Pancreas (tissue), 10 donors: ENCODE data around the gene DHX9. TPM values are rescaled to one million over a fixed set of nuclear protein-coding genes. Genes with fewer than 3 reads are reported as not detected.

ENCODE experiments used
- ATAC-seq, 4 donors: fragments of 200-7000 bp; cut with Tn5 transposase; one replicate each; pipeline versions ENCODE4 v1.8.0 to v1.9.1; 2020; ENCODE audit warnings: mild to moderate bottlenecking in 4 of 4, moderate library complexity in 4 of 4
- DNase-seq, 6 donors: peaks; one replicate each; pipeline ENCODE4 v3.0.0-alpha.2; 2020
- FAIRE-seq: peaks from 2 replicates; lab custom pipeline; 2012; peaks lifted over from hg19 to GRCh38; lab: Jason Lieb, UNC
- H3K27ac ChIP-seq, 4 donors: fragments of 200-600 bp; sonication (generic); 1 replicate in 3 of 4; 2 replicates in 1 of 4; pipeline versions ENCODE4 v1.5.0 to v1.8.0; 2020
- H3K27me3 ChIP-seq, 4 donors: fragments of 200-600 bp; one replicate each; pipeline ENCODE4 v1.8.0; 2021
- H3K36me3 ChIP-seq, 3 donors: fragments of 200-600 bp; sonication (generic) in 1 of 3; one replicate each; pipeline versions ENCODE4 v1.5.0 to v1.8.0; 2020 to 2021
- H3K4me1 ChIP-seq, 3 donors: fragments of 200-600 bp; one replicate each; pipeline ENCODE4 v1.8.0; 2021
- H3K4me3 ChIP-seq, 4 donors: fragments of 200-600 bp; sonication (generic) in 2 of 4; one replicate each; pipeline versions ENCODE4 v1.5.0 to v1.8.0; 2020 to 2021
- H3K9me3 ChIP-seq, 4 donors: fragments of 200-600 bp; one replicate each; pipeline ENCODE4 v1.8.0; 2021
- CTCF ChIP-seq, 4 donors: fragments of 200-600 bp; sonication (generic) in 3 of 4; IDR thresholded peaks; one replicate each; pipeline versions ENCODE4 v1.5.0 to v1.8.0; 2021; ENCODE audit warnings: antibody characterized with exemption in 4 of 4
- WGBS, 2 donors: extraction: QIAGEN DNeasy Blood & Tissue Kit; methylation state at CpG; one replicate each; pipeline ENCODE4 v1.1.7; 2013; 5-methylcytosine and 5-hydroxymethylcytosine counted together
- intact Hi-C, 3 donors: fragments of 100-400 bp; cut with DNase I; formaldehyde crosslinking; loops; one replicate each; pipeline versions ENCODE4 v1.11.1 to v1.14.2; 2022
- polyA plus RNA-seq, 2 donors: library from polyadenylated mRNA; stranded (reverse); fragments of 200-250 nt; gene quantifications; one replicate each; pipeline ENCODE4 v1.2.3, GENCODE V29; 2013
- total RNA-seq, 6 donors: library from RNA; stranded (reverse); fragmentation: NEBNext Ultra II Directional in 4 of 6; extraction: Animal tissue kit (Norgen Biotek cat#: 25700) in 4 of 6; gene quantifications; one replicate each; pipeline versions ENCODE4 v1.2.1 to v1.2.4, GENCODE V29; 2021 to 2023
- donor health status: healthy with polysubstance abuse.
- donor health status: DM: no; HTN: no; CAD: no; lungs with moderate emphysema.
- donor health status: DM: no; HTN: no; CAD: no.
- donor health status: control.
- donor health status: control.
- donor health status: Bipolar disorder and iron deficiency.
- donor health status: DM: yes; HTN: yes; CAD: no.
- donor health status: DM: no; HTN: no; CAD: no.
- donor health status: DM: no; HTN: no; CAD: no.
- donor health status: DM: yes; HTN: yes; CAD: no.

The DHX9 gene
- total and polyA plus RNA-seq, 8 donors = 28.5 to 71.7 (median 58.9) TPM

- Histone ChIP-seq H3K4me3 (no peak overlapping the region), H3K36me3 (peaks cover 0 to 75% (median 29%) of the 10 kb centered on the region in 3 donors), H3K27ac (no peak overlapping the region), H3K9me3 (no peaks in the 10 kb centered on the region), H3K4me1 (no peaks in the 10 kb centered on the region), H3K27me3 (no peaks in the 10 kb centered on the region)
- no peak for ATAC-seq
- DNase-seq = no peak
- TF ChIP-seq CTCF (IDR thresholded peaks at IDR 0.05) = no peak
- intact Hi-C loops = no loop called here
- 85 to 96% methylated on average over 1 of the region's 1 CpG for WGBS, 2 donors
- no peak for FAIRE-seq
Observed at GRCh38 chr1:182851825-182852224, 12.7 kb downstream of the DHX9 start.

DNA sequence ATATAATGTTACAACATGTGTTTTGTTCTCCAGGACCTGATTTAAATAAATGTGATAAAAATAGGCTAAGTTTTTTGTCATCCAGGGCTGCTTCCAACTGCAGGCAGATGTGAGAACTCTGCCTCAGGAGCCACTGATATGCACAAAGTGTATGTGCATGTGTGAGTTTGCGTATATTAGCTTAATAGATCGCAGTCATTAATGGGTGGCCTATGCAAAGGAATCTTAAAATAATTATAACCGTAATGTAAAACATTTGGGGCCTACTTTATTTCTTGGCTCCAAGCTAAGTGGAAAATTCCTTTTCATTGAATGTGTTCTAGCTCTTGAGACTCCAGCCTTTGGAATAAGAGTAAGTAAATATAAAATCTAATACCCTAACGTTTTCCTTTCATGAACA is 16.8 kb downstream of the DHX9 start:
- 74 to 78% methylated on average over 4 of the region's 4 CpGs for WGBS, 2 donors
- Histone ChIP-seq H3K4me1 (peaks cover 0 to 5% (median 0%) of the 10 kb centered on the region in 3 donors), H3K36me3 (peaks cover 8 to 84% (median 60%) of the 10 kb centered on the region in 3 donors), H3K4me3 (no peak overlapping the region), H3K9me3 (no peaks in the 10 kb centered on the region), H3K27me3 (no peaks in the 10 kb centered on the region), H3K27ac (no peak overlapping the region)
- TF ChIP-seq CTCF (IDR thresholded peaks at IDR 0.05) = no peak
- no peak for DNase-seq
- ATAC-seq = no peak
- no peak for FAIRE-seq
- intact Hi-C loops = no loop called here

DNA sequence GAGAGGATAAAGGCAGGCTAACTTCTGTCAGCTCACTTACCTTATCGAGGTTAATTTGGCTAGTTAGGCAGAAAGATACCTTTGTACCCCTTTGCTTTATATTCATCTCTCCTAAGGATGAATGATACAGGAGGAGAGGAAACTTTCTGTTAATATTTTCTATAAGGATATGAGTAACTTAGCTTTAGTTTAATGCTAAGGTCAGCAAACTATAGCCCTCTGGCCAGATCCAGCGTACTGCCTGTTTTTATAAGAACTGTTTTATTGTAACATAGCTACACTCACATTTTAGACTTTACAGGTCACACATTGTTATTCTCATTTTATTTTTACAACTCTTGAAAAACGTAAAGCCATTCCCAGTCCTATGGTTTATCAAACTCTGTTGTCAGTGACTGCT is 18.1 kb downstream of the DHX9 start:
- ATAC-seq = no peak
- no peak overlapping the region for H3K4me3 ChIP-seq
- H3K27ac ChIP-seq = no peak overlapping the region
- no peak for TF ChIP-seq CTCF (IDR thresholded peaks at IDR 0.05)
- no peak for FAIRE-seq
- H3K9me3 ChIP-seq = no peaks in the 10 kb centered on the region
- peaks cover 0 to 5% (median 0%) of the 10 kb centered on the region in 3 donors for H3K4me1 ChIP-seq
- intact Hi-C loops = no loop called here
- no peak for DNase-seq
- peaks cover 9 to 90% (median 59%) of the 10 kb centered on the region in 3 donors for H3K36me3 ChIP-seq
- H3K27me3 ChIP-seq = no peaks in the 10 kb centered on the region
- 80 to 83% methylated on average over 3 of the region's 3 CpGs for WGBS, 2 donors

- no peaks in the 10 kb centered on the region for H3K9me3 ChIP-seq
- ATAC-seq (no peak), FAIRE-seq (no peak), DNase-seq (no peak)
- no peak overlapping the region for H3K4me3 ChIP-seq
- intact Hi-C loops = no loop called here
- peaks cover 0 to 5% (median 0%) of the 10 kb centered on the region in 3 donors for H3K4me1 ChIP-seq
- no peak for TF ChIP-seq CTCF (IDR thresholded peaks at IDR 0.05)
- WGBS, 2 donors = 92 to 93% methylated on average over 4 of the region's 4 CpGs
- peaks cover 9 to 96% (median 47%) of the 10 kb centered on the region in 3 donors for H3K36me3 ChIP-seq
- no peak overlapping the region for H3K27ac ChIP-seq
- no peaks in the 10 kb centered on the region for H3K27me3 ChIP-seq
Observed at GRCh38 chr1:182860658-182861057, 21.5 kb downstream of the DHX9 start.

- 96% methylated on average over 2 of the region's 2 CpGs for WGBS, 2 donors
- Histone ChIP-seq H3K27ac (no peak overlapping the region), H3K9me3 (no peaks in the 10 kb centered on the region), H3K36me3 (peaks cover 9 to 96% (median 50%) of the 10 kb centered on the region in 3 donors), H3K4me3 (no peak overlapping the region), H3K27me3 (no peaks in the 10 kb centered on the region), H3K4me1 (peaks cover 0 to 5% (median 0%) of the 10 kb centered on the region in 3 donors)
- FAIRE-seq = no peak
- TF ChIP-seq CTCF (IDR thresholded peaks at IDR 0.05) = no peak
- ATAC-seq = no peak
- DNase-seq = no peak
- intact Hi-C loops = no loop called here
Observed at GRCh38 chr1:182861994-182862393, 22.8 kb downstream of the DHX9 start.
